BLaER1 treated with 17β-estradiol and CSF1 and Interleukin-3, amounts not matched to agents 10 nM and 100 nM (cell line): Measurements from ENCODE around the gene MYOM1.
A peak's percentile ranks its signal among the peaks of the same experiment; 100 is the strongest.

Experiments
- H3K27ac ChIP-seq, 11 experiments: shearing (Covaris generic); formaldehyde crosslinking; 2 replicates each; pipeline ENCODE4 v1.8.1; 2022
- H3K27me3 ChIP-seq, 11 experiments: shearing (Covaris generic); formaldehyde crosslinking; 2 replicates each; pipeline ENCODE4 v1.8.1; 2022
- H3K36me3 ChIP-seq, 11 experiments: shearing (Covaris generic); formaldehyde crosslinking; 2 replicates each; pipeline ENCODE4 v1.8.1; 2022
- H3K4me1 ChIP-seq, 10 experiments: shearing (Covaris generic); formaldehyde crosslinking; 2 replicates each; pipeline ENCODE4 v1.8.1; 2022
- H3K4me2 ChIP-seq, 11 experiments: shearing (Covaris generic); formaldehyde crosslinking; 2 replicates each; pipeline ENCODE4 v1.8.1; 2022
- H3K4me3 ChIP-seq, 10 experiments: shearing (Covaris generic); formaldehyde crosslinking; 2 replicates each; pipeline ENCODE4 v1.8.1; 2022
- H3K9ac ChIP-seq, 11 experiments: shearing (Covaris generic); formaldehyde crosslinking; 2 replicates each; pipeline ENCODE4 v1.8.1; 2022
- H3K9me3 ChIP-seq, 11 experiments: shearing (Covaris generic); formaldehyde crosslinking; replicated peaks in 1 of 11; 2 replicates each; pipeline ENCODE4 v1.8.1; 2022
- H4K20me1 ChIP-seq, 11 experiments: shearing (Covaris generic); formaldehyde crosslinking; 2 replicates each; pipeline ENCODE4 v1.8.1; 2022
- Cebpa-rat ChIP-seq, 11 experiments: shearing (Covaris generic); IDR thresholded peaks; 2 replicates each; pipeline ENCODE4 v1.8.1; 2022

MYOM1 gene

GRCh38 chr18:3219631-3220335 lies at the start of gene MYOM1:
Gene MYOM1, minus strand, starts transcription at chr18:3219968. Its CDS starts 4,745 bp downstream, at chr18:3215223.
- Histone ChIP-seq H3K4me2 (no peak within 1 kb of the TSS; a peak in 1 of 22 replicates), H3K36me3 (peaks cover 0 to 5% (median 0%) of the 10 kb centered on the region in 11 experiments; a peak in 4 of 22 replicates), H3K9ac (no peak within 1 kb of the TSS), H4K20me1 (no peaks in the 10 kb centered on the region), H3K27me3 (no peaks in the 10 kb centered on the region), H3K4me3 (no peak within 1 kb of the TSS), H3K9me3 (peaks cover 0 to 6% (median 3%) of the 10 kb centered on the region in 11 experiments; a peak in 9 of 22 replicates), H3K4me1 (peaks cover 0 to 4% (median 0%) of the 10 kb centered on the region in 10 experiments; a peak in 1 of 20 replicates), H3K27ac (no peak within 1 kb of the TSS)
- TF ChIP-seq Cebpa-rat (IDR thresholded peaks at IDR 0.05) = no peak

- H3K36me3 ChIP-seq = peaks cover 20 to 45% (median 28%) of the 10 kb centered on the region in 11 experiments
- H3K4me1 ChIP-seq = peaks cover 53 to 76% (median 65%) of the 10 kb centered on the region in 10 experiments
- peak overlapping the region; percentile 34 to 94 (median 89) for H3K4me2 ChIP-seq
- H3K9me3 ChIP-seq = 0 out of 22 replicates have a peak, but pooled peaks cover 0 to under 1% (median 0%) of the 10 kb centered on the region in 11 experiments
- no peaks in the 10 kb centered on the region for H3K27me3 ChIP-seq
- H4K20me1 ChIP-seq = peaks cover 80 to 100% (median 94%) of the 10 kb centered on the region in 11 experiments
- no peak overlapping the region for H3K9ac ChIP-seq
- no peak for TF ChIP-seq Cebpa-rat (IDR thresholded peaks at IDR 0.05)
- H3K4me3 ChIP-seq = no peak overlapping the region
- peak overlapping the region in 5 of 11 experiments; percentile 7 to 31 (median 31); a peak in 7 of 22 replicates for H3K27ac ChIP-seq
These were observed 49.6 kb upstream of the MYOM1 start for GRCh38 chr18:3269241-3269913.

DNA sequence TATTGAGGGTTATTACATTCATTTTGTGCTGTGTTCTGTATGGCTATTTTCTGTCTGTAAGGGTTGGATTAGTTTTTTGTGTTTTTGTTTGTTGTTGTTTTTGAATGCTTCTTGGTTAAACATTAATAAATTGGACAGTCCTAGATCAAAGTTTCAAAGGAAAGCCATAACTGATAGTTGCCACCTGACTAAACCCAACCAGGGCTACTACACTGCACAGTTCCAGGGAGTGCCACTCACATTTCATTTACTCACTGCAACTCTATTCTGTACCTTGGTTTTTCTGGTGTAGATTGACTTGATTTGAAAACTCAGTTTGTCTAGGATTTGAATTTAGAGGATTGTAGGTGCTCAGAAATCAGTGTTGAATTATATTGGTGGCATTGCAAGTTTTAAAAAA lies 48.5 kb upstream of the MYOM1 start:
- peaks cover 9 to 34% (median 17%) of the 10 kb centered on the region in 11 experiments for H3K36me3 ChIP-seq
- no peaks in the 10 kb centered on the region for H3K27me3 ChIP-seq
- H3K4me2 ChIP-seq = peak overlapping the region; percentile 22 to 94 (median 89); a peak in 18 of 22 replicates
- no peak overlapping the region for H3K9ac ChIP-seq
- peaks cover 87 to 100% (median 100%) of the 10 kb centered on the region in 11 experiments for H4K20me1 ChIP-seq
- no peak overlapping the region for H3K27ac ChIP-seq
- H3K9me3 ChIP-seq = no peaks in the 10 kb centered on the region
- TF ChIP-seq Cebpa-rat (IDR thresholded peaks at IDR 0.05) = no peak
- H3K4me1 ChIP-seq = peaks cover 64 to 86% (median 76%) of the 10 kb centered on the region in 10 experiments
- H3K4me3 ChIP-seq = no peak overlapping the region

DNA sequence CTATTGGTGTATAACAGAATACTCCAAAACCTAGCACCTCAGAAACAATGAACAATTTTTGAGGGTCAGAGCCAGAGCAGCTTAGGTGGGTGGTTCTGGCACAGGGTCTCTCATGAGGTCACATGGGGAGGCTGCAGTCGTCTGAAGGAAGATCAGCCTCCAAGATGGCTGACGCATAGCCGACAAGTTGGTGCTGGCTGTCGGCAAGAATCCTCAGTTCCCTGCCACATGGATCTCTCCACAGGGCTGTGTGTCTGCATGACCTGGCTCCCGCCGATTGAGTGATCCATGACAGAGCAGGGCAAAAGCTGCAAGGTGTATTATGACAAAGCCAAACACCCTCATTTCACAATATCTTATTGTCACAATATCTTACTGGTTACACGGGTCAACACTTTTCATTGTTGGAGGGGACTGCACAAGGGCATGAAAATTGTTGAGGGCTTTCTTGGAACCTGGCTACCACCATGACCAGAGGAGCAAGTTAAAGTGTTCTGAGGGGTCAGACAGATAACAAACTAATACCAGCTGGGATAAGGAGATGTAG lies 46.4 kb upstream of the MYOM1 start:
- H3K9me3 ChIP-seq = no peaks in the 10 kb centered on the region
- peak overlapping the region in 4 of 11 experiments; percentile 2 to 41 (median 21); a peak in 3 of 22 replicates for H3K27ac ChIP-seq
- H3K4me3 ChIP-seq = no peak overlapping the region
- H3K4me1 ChIP-seq = peaks cover 64 to 77% (median 75%) of the 10 kb centered on the region in 10 experiments
- no peaks in the 10 kb centered on the region for H3K27me3 ChIP-seq
- TF ChIP-seq Cebpa-rat (IDR thresholded peaks at IDR 0.05) = no peak
- H3K4me2 ChIP-seq = peak overlapping the region; percentile 61 to 94 (median 89)
- peaks cover 79 to 91% (median 88%) of the 10 kb centered on the region in 11 experiments for H4K20me1 ChIP-seq
- H3K36me3 ChIP-seq = peaks cover 0 to 16% (median 2%) of the 10 kb centered on the region in 11 experiments; a peak in 7 of 22 replicates
- peak overlapping the region in 2 of 11 experiments; percentile 5 to 28; a peak in 3 of 22 replicates for H3K9ac ChIP-seq

- peak overlapping the region; percentile 61 to 94 (median 89) for H3K4me2 ChIP-seq
- no peak for TF ChIP-seq Cebpa-rat (IDR thresholded peaks at IDR 0.05)
These were observed 45.8 kb upstream of the MYOM1 start for GRCh38 chr18:3265564-3266033.

DNA sequence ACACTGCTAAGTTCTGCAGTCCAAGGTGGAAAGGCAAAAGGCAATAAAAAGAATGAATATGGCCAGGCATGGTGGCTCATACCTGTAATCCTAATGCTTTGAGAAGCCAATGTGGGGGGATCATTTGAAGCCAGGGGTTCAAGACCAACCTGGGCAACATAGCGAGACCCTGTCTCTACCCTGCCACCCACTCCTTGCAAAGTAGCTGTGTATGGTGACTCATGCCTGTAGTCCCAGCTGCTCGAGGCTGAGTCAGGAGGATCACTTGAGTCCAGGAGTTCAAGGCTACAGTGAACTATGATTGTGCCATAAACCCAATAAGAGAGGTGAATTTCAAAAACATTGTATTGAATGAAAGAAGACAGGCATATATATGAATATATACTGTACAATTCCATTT lies 44.6 kb upstream of the MYOM1 start:
- Histone ChIP-seq H4K20me1 (peaks cover 66 to 73% (median 71%) of the 10 kb centered on the region in 11 experiments), H3K4me1 (peaks cover 70 to 79% (median 76%) of the 10 kb centered on the region in 10 experiments), H3K36me3 (peaks cover 0 to 18% (median 2%) of the 10 kb centered on the region in 11 experiments; a peak in 10 of 22 replicates), H3K9me3 (no peaks in the 10 kb centered on the region), H3K4me2 (peak overlapping the region; percentile 87 to 94 (median 90)), H3K27ac (peak overlapping the region in 3 of 11 experiments; percentile 7 to 100 (median 100); a peak in 2 of 22 replicates), H3K27me3 (no peaks in the 10 kb centered on the region), H3K4me3 (peak overlapping the region in 9 of 10 experiments; percentile 87 to 99 (median 97); a peak in 15 of 20 replicates), H3K9ac (peak overlapping the region in 4 of 11 experiments; percentile 97 to 99 (median 98); a peak in 7 of 22 replicates)
- TF ChIP-seq Cebpa-rat (IDR thresholded peaks at IDR 0.05) = no peak

More at GRCh38 chr18:3265564-3266033, 45.8 kb upstream of the MYOM1 start:
- Histone ChIP-seq H3K4me1 (peaks cover 67 to 79% (median 76%) of the 10 kb centered on the region in 10 experiments), H3K36me3 (peaks cover 0 to 16% (median 2%) of the 10 kb centered on the region in 11 experiments; a peak in 6 of 22 replicates), H3K27ac (peak overlapping the region in 6 of 11 experiments; percentile 1 to 41 (median 12); a peak in 3 of 22 replicates), H4K20me1 (peaks cover 77 to 85% (median 83%) of the 10 kb centered on the region in 11 experiments), H3K4me3 (peak overlapping the region in 1 of 10 experiments; percentile 1; a peak in 1 of 20 replicates), H3K9ac (peak overlapping the region in 2 of 11 experiments; percentile 14 to 51; a peak in 2 of 22 replicates), H3K27me3 (no peaks in the 10 kb centered on the region), H3K9me3 (no peaks in the 10 kb centered on the region)

DNA sequence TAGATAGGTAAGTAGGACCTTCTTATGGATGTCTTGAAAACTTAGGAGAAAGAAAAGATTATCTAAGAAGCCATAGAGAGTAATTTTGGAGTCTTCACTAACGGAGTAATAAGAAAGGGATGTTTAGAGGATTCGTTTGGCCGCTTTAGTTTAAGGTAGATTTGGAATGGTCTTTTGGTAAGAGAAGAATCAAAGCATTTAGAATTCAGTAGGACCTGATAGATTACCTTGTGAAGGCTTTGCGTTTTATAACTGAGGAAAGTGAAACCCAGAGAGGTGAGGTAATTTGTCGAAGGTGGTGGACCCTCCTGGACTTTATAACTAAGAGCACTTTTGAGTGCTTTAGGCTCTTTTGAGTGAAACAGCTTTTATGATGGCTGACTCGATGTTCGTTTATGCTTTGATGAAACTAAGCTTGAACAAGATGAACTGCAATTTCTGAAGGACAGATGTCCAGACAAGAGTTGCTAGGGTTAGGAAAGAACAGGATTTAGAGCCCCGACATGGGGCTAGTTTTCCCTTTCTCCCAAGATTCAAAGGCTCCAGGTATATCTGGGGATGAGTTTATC lies 43.4 kb upstream of the MYOM1 start:
- peaks cover 6 to 23% (median 14%) of the 10 kb centered on the region in 11 experiments; a peak in 21 of 22 replicates for H3K36me3 ChIP-seq
- peaks cover 70 to 79% (median 76%) of the 10 kb centered on the region in 10 experiments for H3K4me1 ChIP-seq
- no peaks in the 10 kb centered on the region for H3K27me3 ChIP-seq
- H3K27ac ChIP-seq = peak overlapping the region; percentile 98 to 100 (median 99)
- no peaks in the 10 kb centered on the region for H3K9me3 ChIP-seq
- peak overlapping the region; percentile 87 to 94 (median 90) for H3K4me2 ChIP-seq
- no peak for TF ChIP-seq Cebpa-rat (IDR thresholded peaks at IDR 0.05)
- H3K9ac ChIP-seq = peak overlapping the region; percentile 97 to 99 (median 99)
- H4K20me1 ChIP-seq = peaks cover 55 to 69% (median 61%) of the 10 kb centered on the region in 11 experiments
- peak overlapping the region; percentile 87 to 99 (median 97) for H3K4me3 ChIP-seq
